Endothelial cell (in vitro differentiated cells): Measurements from ENCODE around the gene ZNF574. TPM values are rescaled to one million over a fixed set of nuclear protein-coding genes. Genes with fewer than 3 reads are reported as not detected.

Experiments used
- DNase-seq: peaks from one replicate; pipeline ENCODE4 v3.0.0; 2021; ENCODE audit warnings: low spot score
- H3K27ac Mint-ChIP-seq: one replicate; pipeline ENCODE4 v1.8.0; 2021; ENCODE audit warnings: mixed read lengths, inconsistent platforms; ENCODE audit not compliant: unreplicated experiment
- H3K27me3 Mint-ChIP-seq: one replicate; pipeline ENCODE4 v1.8.0; 2021; ENCODE audit warnings: mild to moderate bottlenecking, moderate library complexity, mixed read lengths, inconsistent platforms; ENCODE audit not compliant: unreplicated experiment
- H3K36me3 Mint-ChIP-seq: one replicate; pipeline ENCODE4 v1.8.0; 2021; ENCODE audit warnings: mild to moderate bottlenecking, low read depth, mixed read lengths, inconsistent platforms; ENCODE audit not compliant: unreplicated experiment
- H3K4me1 Mint-ChIP-seq: one replicate; pipeline ENCODE4 v1.8.0; 2021; ENCODE audit warnings: mild to moderate bottlenecking, mixed read lengths, inconsistent platforms; ENCODE audit not compliant: unreplicated experiment
- H3K4me3 Mint-ChIP-seq: one replicate; pipeline ENCODE4 v1.8.0; 2021; ENCODE audit warnings: mild to moderate bottlenecking, mixed read lengths, inconsistent platforms; ENCODE audit not compliant: unreplicated experiment
- H3K9me3 Mint-ChIP-seq: one replicate; pipeline ENCODE4 v1.8.0; 2021; ENCODE audit warnings: mixed read lengths, inconsistent platforms; ENCODE audit not compliant: unreplicated experiment
- CTCF ChIP-seq: fragments of 200-600 bp; sonication (generic); IDR thresholded peaks from one replicate; pipeline ENCODE4 v1.5.0; 2021; ENCODE audit warnings: antibody characterized with exemption; ENCODE audit not compliant: unreplicated experiment
- total RNA-seq: library from RNA; stranded (reverse); fragmentation: NEBNext Ultra II Directional; extraction: Animal tissue kit (Norgen Biotek cat#: 25700); gene quantifications from one replicate; pipeline ENCODE4 v1.2.1, GENCODE V29; 2021; ENCODE audit not compliant: unreplicated experiment

ZNF574 gene
- total RNA-seq, 1 donor from 2014 or later, result 19.7 TPM

GRCh38 chr19:42115705-42116104, 39.7 kb downstream of the ZNF574 start:
- no peak for DNase-seq
- Mint-ChIP-seq H3K4me3 (no peak overlapping the region), H3K27ac (no peak overlapping the region), H3K9me3 (no peaks in the 10 kb centered on the region), H3K4me1 (peaks cover 19% of the 10 kb centered on the region), H3K36me3 (no peaks in the 10 kb centered on the region), H3K27me3 (peaks cover 8% of the 10 kb centered on the region)
- TF ChIP-seq CTCF, result no peak

GRCh38 chr19:42116308-42117075, 40.5 kb downstream of the ZNF574 start:
- Mint-ChIP-seq H3K9me3 (no peaks in the 10 kb centered on the region), H3K27ac (no peak overlapping the region), H3K36me3 (no peaks in the 10 kb centered on the region), H3K4me3 (no peak overlapping the region), H3K27me3 (peaks cover 8% of the 10 kb centered on the region), H3K4me1 (peaks cover 22% of the 10 kb centered on the region)
- DNase-seq, result no peak
- no peak for TF ChIP-seq CTCF

DNA sequence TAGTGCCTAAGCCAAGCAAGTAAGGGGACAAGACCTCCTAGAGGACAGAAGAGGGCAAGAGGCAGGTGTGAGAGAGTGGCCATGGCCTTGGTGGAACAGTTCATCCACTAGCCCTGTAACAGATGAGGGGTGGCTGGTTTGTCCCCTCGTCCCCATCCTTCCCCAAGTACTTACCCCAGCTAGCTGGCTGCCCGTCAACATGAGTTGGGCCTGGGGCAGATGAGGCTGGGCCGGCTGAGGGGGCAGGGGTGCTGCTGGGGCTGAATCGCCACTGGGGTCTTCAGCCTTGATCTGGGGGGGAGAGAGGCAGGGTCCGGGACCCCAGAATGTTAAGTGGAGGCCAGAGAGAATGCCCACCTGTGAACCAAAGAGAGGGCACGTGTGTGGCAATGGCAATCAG, 41.1 kb downstream of the ZNF574 start:
- Mint-ChIP-seq H3K4me3 (no peak overlapping the region), H3K27me3 (peaks cover 8% of the 10 kb centered on the region), H3K36me3 (no peaks in the 10 kb centered on the region), H3K27ac (no peak overlapping the region), H3K9me3 (no peaks in the 10 kb centered on the region), H3K4me1 (peaks cover 22% of the 10 kb centered on the region)
- no peak for TF ChIP-seq CTCF
- no peak for DNase-seq

- DNase-seq, result no peak
- no peaks in the 10 kb centered on the region for H3K9me3 Mint-ChIP-seq
- peaks cover 10% of the 10 kb centered on the region for H3K27me3 Mint-ChIP-seq
- H3K4me1 Mint-ChIP-seq, result peaks cover 4% of the 10 kb centered on the region
- no peaks in the 10 kb centered on the region for H3K36me3 Mint-ChIP-seq
- no peak for TF ChIP-seq CTCF
- no peak overlapping the region for H3K4me3 Mint-ChIP-seq
- no peak overlapping the region for H3K27ac Mint-ChIP-seq
Measured at GRCh38 chr19:42120276-42120980, 44.5 kb downstream of the ZNF574 start.

DNA sequence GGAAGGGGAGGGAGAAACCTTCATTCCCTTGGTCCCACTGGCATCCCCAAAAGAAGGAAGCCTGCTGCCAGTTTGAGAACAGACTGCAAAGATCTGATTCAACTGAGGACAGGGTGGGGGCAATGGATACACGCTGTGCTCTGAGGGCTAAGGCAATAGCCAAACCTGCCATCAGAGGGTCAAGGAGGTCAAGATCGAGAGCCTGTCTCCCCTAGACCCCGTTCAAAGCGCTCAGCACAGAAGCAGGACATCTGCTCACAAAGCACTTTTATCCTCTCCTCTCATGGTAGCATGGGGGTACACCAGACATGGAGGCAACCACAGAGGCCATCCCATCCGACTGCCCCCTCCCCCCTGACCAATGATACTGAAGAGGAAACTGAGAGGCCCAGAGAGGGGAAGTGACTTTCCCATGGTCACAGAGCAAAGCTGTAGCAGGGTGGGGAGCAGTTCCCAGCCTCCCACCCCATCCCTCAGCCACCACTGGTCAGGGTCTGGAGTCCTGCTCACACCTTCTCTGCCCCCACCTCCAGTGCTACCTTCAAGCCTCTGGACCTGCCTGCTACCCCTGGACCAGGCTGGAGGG, 45.2 kb downstream of the ZNF574 start:
- no peak overlapping the region for H3K4me3 Mint-ChIP-seq
- H3K27ac Mint-ChIP-seq, result no peak overlapping the region
- H3K27me3 Mint-ChIP-seq, result peaks cover 10% of the 10 kb centered on the region
- peaks cover 7% of the 10 kb centered on the region for H3K4me1 Mint-ChIP-seq
- no peak for DNase-seq
- no peaks in the 10 kb centered on the region for H3K9me3 Mint-ChIP-seq
- TF ChIP-seq CTCF, result no peak
- no peaks in the 10 kb centered on the region for H3K36me3 Mint-ChIP-seq
